K562 (cell line): ENCODE results near the gene SIRT3. TPM values are rescaled to one million over a fixed set of nuclear protein-coding genes. Genes with fewer than 3 reads are reported as not detected.
A peak's percentile ranks its signal among the peaks of the same experiment; 100 is the strongest.

Experiments
- HBP1 ChIP-seq: fragments of 450-650 bp; formaldehyde crosslinking; IDR thresholded peaks from 2 replicates; pipeline ENCODE4 v1.4.0; 2022; ENCODE audit warnings: missing genetic modification characterization
- NCOA2 ChIP-seq, 2 experiments: fragments of 450-650 bp; IDR thresholded peaks; 2 replicates each; pipeline ENCODE4 v1.6.1; 2018; ENCODE audit warnings: mild to moderate bottlenecking in 2 of 2, moderate library complexity in 1 of 2; ENCODE audit not compliant: partially characterized antibody in 2 of 2
- NONO ChIP-seq, 2 experiments: fragments of 200-400 bp in 1 of 2; fragments of 450-650 bp in 1 of 2; formaldehyde crosslinking in 1 of 2; IDR thresholded peaks; 2 replicates each; pipeline ENCODE4 v1.6.1; 2017; ENCODE audit warnings: low read depth in 2 of 2, mild to moderate bottlenecking in 2 of 2, moderate library complexity in 2 of 2, low read length in 1 of 2
- PHF8 ChIP-seq: fragments of 200-600 bp; sonication (generic); IDR thresholded peaks from 2 replicates; pipeline ENCODE4 v1.6.1; 2012; ENCODE audit warnings: mixed run types, mild to moderate bottlenecking, inconsistent platforms, low read length, moderate library complexity, borderline replicate concordance
- POLR3G ChIP-seq: IDR thresholded peaks from 2 replicates; pipeline ENCODE4 v1.6.1; 2011; ENCODE audit not compliant: insufficient read length, insufficient replicate concordance; ENCODE audit errors: extremely low read depth
- RB1 ChIP-seq: fragments of 450-650 bp; IDR thresholded peaks from 2 replicates; pipeline ENCODE4 v1.6.1; 2017; ENCODE audit warnings: low read depth, mild to moderate bottlenecking
- STAG1 ChIP-seq: sonication (generic); formaldehyde crosslinking; IDR thresholded peaks from 2 replicates; pipeline ENCODE4 v1.5.0; 2020; ENCODE audit warnings: missing genetic modification reagents, borderline replicate concordance
- TAF9B ChIP-seq: fragments of 450-650 bp; IDR thresholded peaks from 2 replicates; pipeline ENCODE4 v1.6.1; 2018; ENCODE audit warnings: mild to moderate bottlenecking; ENCODE audit not compliant: partially characterized antibody
- YY1 ChIP-seq, 3 experiments: IDR thresholded peaks; 2 replicates each; pipeline ENCODE4 v1.6.1; 2011; ENCODE audit warnings: low read length in 2 of 3, mild to moderate bottlenecking in 2 of 3, moderate library complexity in 2 of 3, borderline replicate concordance in 1 of 3, control low read depth in 1 of 3, low read depth in 1 of 3; ENCODE audit not compliant: insufficient read depth in 3 of 3, insufficient replicate concordance in 2 of 3, control insufficient read depth in 1 of 3, insufficient read length in 1 of 3; ENCODE audit errors: extremely low read depth in 1 of 3
- ZNF280B ChIP-seq: fragments of 250-450 bp; sonication (Bioruptor Pico); IDR thresholded peaks from 2 replicates; pipeline ENCODE4 v1.5.1; 2021; ENCODE audit warnings: mild to moderate bottlenecking
- ZNF324 ChIP-seq: fragments of 250-450 bp; sonication (Bioruptor Pico); IDR thresholded peaks from 2 replicates; pipeline ENCODE4 v1.4.0; 2020; ENCODE audit warnings: mild to moderate bottlenecking
- ZNF639 ChIP-seq, 2 experiments: fragments of 200-800 bp in 1 of 2; sonication (Bioruptor generic) in 1 of 2; sonication (generic) in 1 of 2; formaldehyde crosslinking in 1 of 2; IDR thresholded peaks in 1 of 2; conservative IDR thresholded peaks in 1 of 2; 2 replicates each; pipeline versions ENCODE4 v1.5.0 to v1.6.1; 2016 to 2020; ENCODE audit warnings: missing compliant biosample characterization in 1 of 2, missing genetic modification characterization in 1 of 2, missing genetic modification reagents in 1 of 2
- ZNF77 ChIP-seq: fragments of 250-450 bp; sonication (Bioruptor Pico); IDR thresholded peaks from 2 replicates; pipeline ENCODE4 v1.5.0; 2020
- polyA plus RNA-seq, 8 experiments: library from polyadenylated mRNA; depleted of rRNA in 4 of 8; stranded (reverse) in 5 of 8; unstranded in 3 of 8; fragments of >200 nt; fragmentation: Nextera tagmentation in 2 of 8; fragmentation: Illumina TruSeq in 1 of 8; extraction: Ambion mirVana in 2 of 8; extraction: Trizol in 1 of 8; gene quantifications; 2 replicates each; pipeline versions ENCODE4 v1.2.1 to v1.2.3, GENCODE V29; 2011 to 2014; ENCODE audit warnings: inconsistent platforms in 1 of 8, missing spikeins in 1 of 8
- total RNA-seq, 7 experiments: library from RNA; depleted of rRNA in 6 of 7; stranded (reverse); fragments of >200 nt in 6 of 7; fragmentation: Illumina TruSeq in 2 of 7; extraction: Trizol in 2 of 7; gene quantifications; 2 replicates each; pipeline versions ENCODE4 v1.2.1 to v1.2.3, GENCODE V29; 2011 to 2021; ENCODE audit warnings: low replicate concordance in 1 of 7
- TF ChIP-seq, protein P1 (sequence below): fragments of 250-450 bp; sonication (Bioruptor Pico); IDR thresholded peaks from 2 replicates; pipeline ENCODE4 v1.4.0; 2020; ENCODE audit warnings: mild to moderate bottlenecking, moderate library complexity, borderline replicate concordance
- TF ChIP-seq, protein P2 (sequence below), 2 experiments: fragments of 450-650 bp; conservative IDR thresholded peaks; 2 replicates each; pipeline ENCODE4 v1.6.1; 2017; ENCODE audit warnings: mild to moderate bottlenecking in 2 of 2, moderate library complexity in 2 of 2

The SIRT3 gene
- total and polyA plus RNA-seq, 9 of the 15 experiments (the other 6 are each of a cell fraction or from before 2014, with no cell fraction given) = 1.9 to 27.5 (median 14.5) TPM

DNA sequence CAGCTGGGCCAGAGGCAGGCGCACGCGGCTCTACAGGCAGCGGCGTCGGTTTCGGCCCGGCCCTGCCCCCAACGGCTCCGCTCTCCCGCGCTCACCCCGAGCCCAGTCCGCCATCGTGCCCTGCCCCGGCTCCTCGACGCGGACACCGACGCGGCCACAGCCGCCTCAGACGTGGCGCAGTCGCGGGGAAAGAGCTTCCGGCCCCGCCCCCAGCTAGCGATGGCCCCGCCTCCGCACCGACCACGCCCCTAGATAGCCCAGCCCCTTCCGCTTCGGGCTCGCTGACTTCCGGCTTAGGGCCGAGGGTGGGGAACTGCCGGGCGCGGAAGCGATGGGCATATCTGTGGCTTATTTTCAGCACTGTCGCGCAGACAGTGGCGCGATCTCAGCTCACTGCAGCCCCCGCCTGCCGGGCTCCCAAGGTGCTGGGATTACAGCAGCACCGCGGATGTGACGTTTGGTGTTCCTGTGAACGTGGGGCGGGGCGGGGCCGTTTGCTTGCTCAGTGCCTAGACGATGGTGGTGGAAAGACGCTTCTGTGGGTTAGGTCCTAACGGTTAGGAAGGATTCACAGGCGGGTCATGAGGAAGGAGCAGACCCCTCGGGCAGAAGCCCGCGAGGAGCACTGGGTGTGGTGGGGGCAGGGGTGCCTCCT lies 28.8 kb downstream of the SIRT3 start, which contains the start of the genes BET1L and RIC8A (continued):
- TF ChIP-seq ZNF639 (CRISPR knock-in tag; conservative IDR thresholded peaks at IDR 0.05 in 1 of 2, IDR thresholded peaks at IDR 0.05 in 1 of 2) (peak in 1 of 2 experiments; percentile 92; a peak in 2 of 4 replicates), YY1 (IDR thresholded peaks at IDR 0.05; ENCODE audit: borderline replicate concordance in 1 of 3, control insufficient read depth in 1 of 3, extremely low read depth in 1 of 3, insufficient read depth in 3 of 3, insufficient read length in 1 of 3, insufficient replicate concordance in 2 of 3, low read depth in 1 of 3, low read length in 2 of 3) (peak; percentile 32 to 79 (median 63)), ZNF324 (CRISPR knock-in tag) (no peak), ZNF77 (CRISPR knock-in tag) (no peak), POLR3G (no peak), STAG1 (no peak), TAF9B (peak; percentile 80), ZNF280B (no peak), NCOA2 (IDR thresholded peaks at IDR 0.05; ENCODE audit: partially characterized antibody in 2 of 2) (no peak), PHF8 (peak; percentile 93; the same call in 1 of the 2 replicates), NONO (IDR thresholded peaks at IDR 0.05; ENCODE audit: low read depth in 2 of 2, low read length in 1 of 2) (peak; percentile 74 to 82; a peak in 3 of 4 replicates), HBP1 (CRISPR knock-in tag) (no peak), RB1 (no peak; the same call in none of the 2 replicates)
- TF ChIP-seq, protein P1, sequence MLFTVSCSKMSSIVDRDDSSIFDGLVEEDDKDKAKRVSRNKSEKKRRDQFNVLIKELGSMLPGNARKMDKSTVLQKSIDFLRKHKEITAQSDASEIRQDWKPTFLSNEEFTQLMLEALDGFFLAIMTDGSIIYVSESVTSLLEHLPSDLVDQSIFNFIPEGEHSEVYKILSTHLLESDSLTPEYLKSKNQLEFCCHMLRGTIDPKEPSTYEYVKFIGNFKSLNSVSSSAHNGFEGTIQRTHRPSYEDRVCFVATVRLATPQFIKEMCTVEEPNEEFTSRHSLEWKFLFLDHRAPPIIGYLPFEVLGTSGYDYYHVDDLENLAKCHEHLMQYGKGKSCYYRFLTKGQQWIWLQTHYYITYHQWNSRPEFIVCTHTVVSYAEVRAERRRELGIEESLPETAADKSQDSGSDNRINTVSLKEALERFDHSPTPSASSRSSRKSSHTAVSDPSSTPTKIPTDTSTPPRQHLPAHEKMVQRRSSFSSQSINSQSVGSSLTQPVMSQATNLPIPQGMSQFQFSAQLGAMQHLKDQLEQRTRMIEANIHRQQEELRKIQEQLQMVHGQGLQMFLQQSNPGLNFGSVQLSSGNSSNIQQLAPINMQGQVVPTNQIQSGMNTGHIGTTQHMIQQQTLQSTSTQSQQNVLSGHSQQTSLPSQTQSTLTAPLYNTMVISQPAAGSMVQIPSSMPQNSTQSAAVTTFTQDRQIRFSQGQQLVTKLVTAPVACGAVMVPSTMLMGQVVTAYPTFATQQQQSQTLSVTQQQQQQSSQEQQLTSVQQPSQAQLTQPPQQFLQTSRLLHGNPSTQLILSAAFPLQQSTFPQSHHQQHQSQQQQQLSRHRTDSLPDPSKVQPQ (CRISPR knock-in tag) = no peak
- TF ChIP-seq, protein P2, sequence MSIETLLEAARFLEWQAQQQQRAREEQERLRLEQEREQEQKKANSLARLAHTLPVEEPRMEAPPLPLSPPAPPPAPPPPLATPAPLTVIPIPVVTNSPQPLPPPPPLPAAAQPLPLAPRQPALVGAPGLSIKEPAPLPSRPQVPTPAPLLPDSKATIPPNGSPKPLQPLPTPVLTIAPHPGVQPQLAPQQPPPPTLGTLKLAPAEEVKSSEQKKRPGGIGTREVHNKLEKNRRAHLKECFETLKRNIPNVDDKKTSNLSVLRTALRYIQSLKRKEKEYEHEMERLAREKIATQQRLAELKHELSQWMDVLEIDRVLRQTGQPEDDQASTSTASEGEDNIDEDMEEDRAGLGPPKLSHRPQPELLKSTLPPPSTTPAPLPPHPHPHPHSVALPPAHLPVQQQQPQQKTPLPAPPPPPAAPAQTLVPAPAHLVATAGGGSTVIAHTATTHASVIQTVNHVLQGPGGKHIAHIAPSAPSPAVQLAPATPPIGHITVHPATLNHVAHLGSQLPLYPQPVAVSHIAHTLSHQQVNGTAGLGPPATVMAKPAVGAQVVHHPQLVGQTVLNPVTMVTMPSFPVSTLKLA (conservative IDR thresholded peaks at IDR 0.05) = peak; percentile 67 to 85
